Nephron progenitor cell (in vitro differentiated cells): ENCODE data around the gene FSD2.

ENCODE experiments used
- DNase-seq: peaks from one replicate; pipeline ENCODE4 v3.0.0; 2021
- H3K27ac Mint-ChIP-seq: 2 replicates; pipeline ENCODE4 v1.8.0; 2021; ENCODE audit warnings: mild to moderate bottlenecking, moderate library complexity, mixed read lengths
- H3K27me3 Mint-ChIP-seq: 2 replicates; pipeline ENCODE4 v1.8.0; 2021; ENCODE audit warnings: mild to moderate bottlenecking, low read depth, mixed read lengths; ENCODE audit not compliant: poor library complexity
- H3K36me3 Mint-ChIP-seq: 2 replicates; pipeline ENCODE4 v1.8.0; 2021; ENCODE audit warnings: low read depth, mixed read lengths
- H3K4me1 Mint-ChIP-seq: 2 replicates; pipeline ENCODE4 v1.8.0; 2021; ENCODE audit warnings: mixed read lengths
- H3K4me3 Mint-ChIP-seq: 2 replicates; pipeline ENCODE4 v1.8.0; 2021; ENCODE audit warnings: mild to moderate bottlenecking, moderate library complexity, mixed read lengths
- H3K9me3 Mint-ChIP-seq: 2 replicates; pipeline ENCODE4 v1.8.0; 2021; ENCODE audit warnings: mild to moderate bottlenecking, moderate library complexity, mixed read lengths
- CTCF ChIP-seq: fragments of 200-600 bp; sonication (generic); IDR thresholded peaks from 2 replicates; pipeline ENCODE4 v1.5.0; 2021; ENCODE audit warnings: antibody characterized with exemption

Gene FSD2

GRCh38 chr15:82802497-82802896, 3.4 kb downstream of the FSD2 start:
- Mint-ChIP-seq H3K27ac (no peak overlapping the region), H3K36me3 (no peaks in the 10 kb centered on the region), H3K27me3 (peaks cover 54% of the 10 kb centered on the region), H3K9me3 (no peaks in the 10 kb centered on the region), H3K4me1 (peaks cover 22% of the 10 kb centered on the region), H3K4me3 (no peak overlapping the region)
- DNase-seq = no peak
- no peak for TF ChIP-seq CTCF

GRCh38 chr15:82799183-82799841, 6.6 kb downstream of the FSD2 start:
- no peaks in the 10 kb centered on the region for H3K4me1 Mint-ChIP-seq
- no peaks in the 10 kb centered on the region for H3K36me3 Mint-ChIP-seq
- H3K27me3 Mint-ChIP-seq = peaks cover 80% of the 10 kb centered on the region
- H3K27ac Mint-ChIP-seq = no peak overlapping the region
- no peak overlapping the region for H3K4me3 Mint-ChIP-seq
- no peak for DNase-seq
- no peak for TF ChIP-seq CTCF
- peaks cover 10% of the 10 kb centered on the region for H3K9me3 Mint-ChIP-seq

GRCh38 chr15:82798531-82799166, 7.2 kb downstream of the FSD2 start:
- no peak overlapping the region for H3K4me3 Mint-ChIP-seq
- no peak for TF ChIP-seq CTCF
- no peaks in the 10 kb centered on the region for H3K36me3 Mint-ChIP-seq
- H3K4me1 Mint-ChIP-seq = no peaks in the 10 kb centered on the region
- DNase-seq = no peak
- H3K27me3 Mint-ChIP-seq = peaks cover 76% of the 10 kb centered on the region
- H3K9me3 Mint-ChIP-seq = peaks cover 17% of the 10 kb centered on the region
- H3K27ac Mint-ChIP-seq = no peak overlapping the region

- no peaks in the 10 kb centered on the region for H3K36me3 Mint-ChIP-seq
- H3K4me3 Mint-ChIP-seq = no peak overlapping the region
- H3K4me1 Mint-ChIP-seq = no peaks in the 10 kb centered on the region
- peaks cover 22% of the 10 kb centered on the region for H3K9me3 Mint-ChIP-seq
- H3K27me3 Mint-ChIP-seq = peaks cover 72% of the 10 kb centered on the region
- no peak overlapping the region for H3K27ac Mint-ChIP-seq
- no peak for DNase-seq
- TF ChIP-seq CTCF = no peak
These were observed 7.8 kb downstream of the FSD2 start for GRCh38 chr15:82798104-82798503.

- Mint-ChIP-seq H3K4me1 (no peaks in the 10 kb centered on the region), H3K4me3 (no peak overlapping the region), H3K27ac (no peak overlapping the region), H3K36me3 (no peaks in the 10 kb centered on the region), H3K9me3 (peaks cover 24% of the 10 kb centered on the region), H3K27me3 (peaks cover 46% of the 10 kb centered on the region)
- no peak for TF ChIP-seq CTCF
- DNase-seq = no peak
These were observed 12.1 kb downstream of the FSD2 start for GRCh38 chr15:82793737-82794136.

GRCh38 chr15:82792068-82792467, 13.8 kb downstream of the FSD2 start:
- DNase-seq = no peak
- Mint-ChIP-seq H3K9me3 (peaks cover 24% of the 10 kb centered on the region), H3K27ac (no peak overlapping the region), H3K4me1 (no peaks in the 10 kb centered on the region), H3K4me3 (no peak overlapping the region), H3K27me3 (peaks cover 45% of the 10 kb centered on the region), H3K36me3 (no peaks in the 10 kb centered on the region)
- TF ChIP-seq CTCF = no peak
